ENCODE measurements around the gene PBX2.

- TF ChIP-seq CTCF (IDR thresholded peaks at IDR 0.05) (no peak), POLR2A (IDR thresholded peaks at IDR 0.05) (no peak), POLR2AphosphoS5 (IDR thresholded peaks at IDR 0.05) (no peak)
Observed at GRCh38 chr6:32173051-32173727, 16.8 kb downstream of the PBX2 start.

Data from breast epithelium (tissue), 3 donors.